ENCODE measurements around the gene SGCB.

Gene SGCB

GRCh38 chr4:52014903-52015302, 23.2 kb downstream of the SGCB start:
- Histone ChIP-seq H3K4me1 (peaks cover 10 to 25% (median 12%) of the 10 kb centered on the region in 10 experiments; a peak in 18 of 20 replicates), H3K9me3 (replicated peaks in 1 of 11) (no peaks in the 10 kb centered on the region), H4K20me1 (no peaks in the 10 kb centered on the region), H3K27me3 (no peaks in the 10 kb centered on the region), H3K4me2 (peak overlapping the region; percentile 3 to 65 (median 47); a peak in 20 of 22 replicates), H3K27ac (peak overlapping the region in 8 of 11 experiments; percentile 23 to 60 (median 51); a peak in 14 of 22 replicates), H3K36me3 (peaks cover 0 to 8% (median 0%) of the 10 kb centered on the region in 11 experiments; a peak in 4 of 22 replicates), H3K4me3 (no peak overlapping the region), H3K9ac (peak overlapping the region in 4 of 11 experiments; percentile 3 to 42 (median 16); a peak in 4 of 22 replicates)
- TF ChIP-seq Cebpa-rat (IDR thresholded peaks at IDR 0.05), result no peak

- no peaks in the 10 kb centered on the region for H3K9me3 ChIP-seq (replicated peaks in 1 of 11)
- H3K4me1 ChIP-seq, result peaks cover 10 to 15% (median 12%) of the 10 kb centered on the region in 10 experiments; a peak in 18 of 20 replicates
- H3K4me2 ChIP-seq, result no peak overlapping the region
- peaks cover 0 to 8% (median 0%) of the 10 kb centered on the region in 11 experiments; a peak in 3 of 22 replicates for H3K36me3 ChIP-seq
- H3K27ac ChIP-seq, result no peak overlapping the region
- no peaks in the 10 kb centered on the region for H4K20me1 ChIP-seq
- H3K9ac ChIP-seq, result no peak overlapping the region
- H3K4me3 ChIP-seq, result no peak overlapping the region
- no peaks in the 10 kb centered on the region for H3K27me3 ChIP-seq
- TF ChIP-seq Cebpa-rat (IDR thresholded peaks at IDR 0.05), result no peak
Observed at GRCh38 chr4:52012651-52013050, 25.4 kb downstream of the SGCB start.

DNA sequence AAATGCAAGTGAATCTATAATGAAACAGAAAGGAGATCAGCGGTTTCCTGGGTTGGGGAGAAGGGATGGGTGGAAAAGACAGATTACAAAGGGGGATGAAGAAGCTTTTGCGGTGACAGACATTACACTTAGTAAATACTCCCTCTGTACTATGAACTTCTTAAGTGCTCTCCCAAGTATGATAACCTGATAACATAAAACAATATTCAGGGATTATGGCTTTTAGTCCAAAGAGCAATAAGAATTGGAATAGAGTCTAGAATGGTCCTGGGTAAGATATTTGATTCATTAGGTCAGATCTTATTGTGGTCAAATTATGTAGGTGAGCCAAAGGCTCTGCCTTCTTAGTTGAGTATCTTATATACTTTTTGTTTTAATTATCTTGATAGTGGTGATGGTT, 27.1 kb downstream of the SGCB start:
- peaks cover 10 to 15% (median 12%) of the 10 kb centered on the region in 10 experiments; a peak in 18 of 20 replicates for H3K4me1 ChIP-seq
- no peaks in the 10 kb centered on the region for H3K9me3 ChIP-seq (replicated peaks in 1 of 11)
- H3K4me2 ChIP-seq, result no peak overlapping the region
- H3K36me3 ChIP-seq, result peaks cover 0 to 8% (median 0%) of the 10 kb centered on the region in 11 experiments; a peak in 3 of 22 replicates
- H3K27ac ChIP-seq, result no peak overlapping the region
- H4K20me1 ChIP-seq, result no peaks in the 10 kb centered on the region
- H3K4me3 ChIP-seq, result no peak overlapping the region
- H3K9ac ChIP-seq, result no peak overlapping the region
- TF ChIP-seq Cebpa-rat (IDR thresholded peaks at IDR 0.05), result no peak
- no peaks in the 10 kb centered on the region for H3K27me3 ChIP-seq

DNA sequence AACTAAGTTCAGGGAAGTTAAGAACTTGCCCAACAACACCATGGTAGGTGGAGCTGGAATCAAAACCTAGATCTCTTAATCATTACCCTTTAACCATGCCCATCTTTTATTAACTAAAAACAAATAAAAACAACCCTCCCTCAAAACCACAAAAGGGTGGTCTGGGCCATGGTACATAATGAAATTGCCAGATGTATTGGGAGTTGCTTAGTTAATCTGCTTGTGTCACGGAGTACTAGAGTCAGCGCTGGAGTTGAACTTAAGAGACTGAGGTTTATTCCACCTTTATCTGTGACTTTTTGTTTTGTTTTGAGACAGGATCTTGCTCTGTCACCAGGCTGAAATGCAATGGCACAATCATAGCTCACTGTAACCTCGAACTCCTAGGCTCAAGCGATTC, 31.2 kb downstream of the SGCB start:
- no peak overlapping the region for H3K4me3 ChIP-seq
- no peaks in the 10 kb centered on the region for H3K9me3 ChIP-seq (replicated peaks in 1 of 11)
- no peak overlapping the region for H3K27ac ChIP-seq
- 0 out of 20 replicates have a peak, but pooled peaks cover 0 to 5% (median 0%) of the 10 kb centered on the region in 10 experiments for H3K4me1 ChIP-seq
- H3K4me2 ChIP-seq, result no peak overlapping the region
- TF ChIP-seq Cebpa-rat (IDR thresholded peaks at IDR 0.05), result no peak
- H3K27me3 ChIP-seq, result no peaks in the 10 kb centered on the region
- peaks cover 0 to 5% (median 0%) of the 10 kb centered on the region in 11 experiments; a peak in 2 of 22 replicates for H3K36me3 ChIP-seq
- no peaks in the 10 kb centered on the region for H4K20me1 ChIP-seq
- no peak overlapping the region for H3K9ac ChIP-seq

- no peaks in the 10 kb centered on the region for H3K27me3 ChIP-seq
- no peak overlapping the region for H3K4me3 ChIP-seq
- no peak overlapping the region for H3K9ac ChIP-seq
- no peaks in the 10 kb centered on the region for H4K20me1 ChIP-seq
- no peak overlapping the region for H3K27ac ChIP-seq
- TF ChIP-seq Cebpa-rat (IDR thresholded peaks at IDR 0.05), result no peak
- H3K4me2 ChIP-seq, result no peak overlapping the region
- H3K36me3 ChIP-seq, result peaks cover 0 to 5% (median 0%) of the 10 kb centered on the region in 11 experiments; a peak in 2 of 22 replicates
- 0 out of 20 replicates have a peak, but pooled peaks cover 0 to 5% (median 0%) of the 10 kb centered on the region in 10 experiments for H3K4me1 ChIP-seq
- no peaks in the 10 kb centered on the region for H3K9me3 ChIP-seq (replicated peaks in 1 of 11)
Observed at GRCh38 chr4:52005604-52006273, 32.4 kb downstream of the SGCB start.

DNA sequence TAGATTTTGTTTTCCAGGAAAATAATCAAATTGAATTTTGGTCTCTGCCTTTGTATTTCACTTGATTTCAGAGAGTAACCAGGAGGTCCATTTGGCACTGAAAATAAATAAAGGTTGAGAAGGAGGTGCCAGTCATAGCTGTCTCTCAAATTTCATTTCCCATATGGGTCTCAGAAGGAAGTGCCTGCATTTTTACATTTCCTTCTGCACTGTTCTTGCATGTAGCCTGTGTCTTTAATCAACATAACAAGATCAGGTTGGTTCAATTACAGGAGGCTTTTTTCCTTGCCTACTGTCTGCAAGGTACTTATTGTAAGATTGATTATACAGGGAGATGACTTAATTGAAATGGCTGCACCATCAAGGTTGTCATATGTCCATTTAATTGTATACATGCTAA, 33.7 kb downstream of the SGCB start:
- Histone ChIP-seq H3K27ac (no peak overlapping the region), H3K4me2 (no peak overlapping the region), H4K20me1 (no peaks in the 10 kb centered on the region), H3K4me1 (0 out of 20 replicates have a peak, but pooled peaks cover 0 to 5% (median 0%) of the 10 kb centered on the region in 10 experiments), H3K36me3 (no peaks in the 10 kb centered on the region), H3K27me3 (no peaks in the 10 kb centered on the region), H3K4me3 (no peak overlapping the region), H3K9me3 (replicated peaks in 1 of 11) (no peaks in the 10 kb centered on the region), H3K9ac (no peak overlapping the region)
- TF ChIP-seq Cebpa-rat (IDR thresholded peaks at IDR 0.05), result no peak

DNA sequence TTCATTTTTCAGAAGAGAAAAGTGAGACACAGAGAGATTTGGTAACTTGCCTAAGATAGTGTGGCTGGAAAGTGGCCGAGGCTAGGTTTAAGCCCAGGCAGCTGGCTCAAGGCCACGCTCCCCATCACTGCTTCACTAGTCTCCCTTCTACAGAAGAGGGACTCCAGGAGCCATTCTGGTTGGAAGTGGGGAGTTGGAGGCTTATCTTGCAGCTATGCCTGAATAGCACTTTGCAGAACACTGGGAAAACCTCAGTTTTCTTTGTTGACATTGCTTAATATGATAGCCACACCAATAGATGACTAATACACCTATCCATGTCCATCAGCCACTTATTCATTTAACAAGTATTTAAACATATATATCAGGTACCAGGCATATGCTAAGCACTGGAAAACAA, 36.5 kb downstream of the SGCB start:
- no peak for TF ChIP-seq Cebpa-rat (IDR thresholded peaks at IDR 0.05)
- Histone ChIP-seq H3K36me3 (no peaks in the 10 kb centered on the region), H3K9me3 (replicated peaks in 1 of 11) (no peaks in the 10 kb centered on the region), H3K9ac (no peak overlapping the region), H3K4me1 (0 out of 20 replicates have a peak, but pooled peaks cover 0 to 5% (median 0%) of the 10 kb centered on the region in 10 experiments), H3K27me3 (no peaks in the 10 kb centered on the region), H3K4me2 (no peak overlapping the region), H4K20me1 (no peaks in the 10 kb centered on the region), H3K4me3 (no peak overlapping the region), H3K27ac (no peak overlapping the region)

GRCh38 chr4:51999250-51999649, 38.8 kb downstream of the SGCB start:
- Histone ChIP-seq H3K9me3 (replicated peaks in 1 of 11) (no peaks in the 10 kb centered on the region), H3K9ac (no peak overlapping the region), H3K4me3 (no peak overlapping the region), H4K20me1 (no peaks in the 10 kb centered on the region), H3K4me2 (no peak overlapping the region), H3K4me1 (no peaks in the 10 kb centered on the region), H3K36me3 (no peaks in the 10 kb centered on the region), H3K27ac (no peak overlapping the region), H3K27me3 (no peaks in the 10 kb centered on the region)
- TF ChIP-seq Cebpa-rat (IDR thresholded peaks at IDR 0.05), result no peak

DNA sequence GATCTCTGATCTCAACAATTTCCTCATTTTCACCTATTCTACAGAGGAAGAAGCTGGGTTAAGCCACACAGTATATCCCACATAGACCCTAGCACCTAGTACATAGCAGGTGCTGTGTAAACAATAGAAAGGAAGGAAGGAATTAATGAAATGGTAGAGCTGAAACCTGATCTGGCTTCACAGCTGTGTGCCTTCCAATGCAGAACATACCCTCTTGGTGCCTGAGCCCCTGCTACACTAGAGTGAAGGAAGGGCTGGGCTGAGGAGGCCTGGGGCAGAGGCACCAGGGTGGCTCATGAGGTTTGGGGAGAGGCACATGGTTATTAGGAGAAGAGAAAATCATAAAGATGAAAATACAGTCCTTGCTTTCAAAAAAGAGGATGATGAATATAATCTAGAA, 39.3 kb downstream of the SGCB start:
- H3K36me3 ChIP-seq, result no peaks in the 10 kb centered on the region
- TF ChIP-seq Cebpa-rat (IDR thresholded peaks at IDR 0.05), result no peak
- no peaks in the 10 kb centered on the region for H3K9me3 ChIP-seq (replicated peaks in 1 of 11)
- no peak overlapping the region for H3K4me2 ChIP-seq
- no peaks in the 10 kb centered on the region for H3K4me1 ChIP-seq
- no peak overlapping the region for H3K9ac ChIP-seq
- no peak overlapping the region for H3K27ac ChIP-seq
- no peak overlapping the region for H3K4me3 ChIP-seq
- H3K27me3 ChIP-seq, result no peaks in the 10 kb centered on the region
- H4K20me1 ChIP-seq, result no peaks in the 10 kb centered on the region

GRCh38 chr4:51997647-51998046, 40.5 kb downstream of the SGCB start:
- no peaks in the 10 kb centered on the region for H4K20me1 ChIP-seq
- no peak overlapping the region for H3K27ac ChIP-seq
- no peak overlapping the region for H3K4me2 ChIP-seq

More at GRCh38 chr4:51997647-51998046, 40.5 kb downstream of the SGCB start:
- Histone ChIP-seq H3K9me3 (replicated peaks in 1 of 11) (no peaks in the 10 kb centered on the region), H3K9ac (no peak overlapping the region), H3K4me3 (no peak overlapping the region), H3K36me3 (no peaks in the 10 kb centered on the region), H3K27me3 (no peaks in the 10 kb centered on the region), H3K4me1 (no peaks in the 10 kb centered on the region)
- TF ChIP-seq Cebpa-rat (IDR thresholded peaks at IDR 0.05), result no peak

All from BLaER1 treated with 17β-estradiol and CSF1 and Interleukin-3, amounts not matched to agents 10 nM and 100 nM (cell line).